Activated B cell treated with CpG ODN at 0.5 μM for 24 hours (primary cell): ENCODE measurements around the gene TMEM187. TPM values are rescaled to one million over a fixed set of nuclear protein-coding genes. Genes with fewer than 3 reads are reported as not detected.

Source experiments
- ATAC-seq: fragments of 200-7000 bp; cut with Tn5 transposase; one replicate; pipeline ENCODE4 v1.10.0; 2021; ENCODE audit warnings: low read depth, mild to moderate bottlenecking, moderate library complexity
- CTCF ChIA-PET: fragments of 350-600 bp; sonication (Branson Sonifier 250); formaldehyde crosslinking; loops from one replicate; lab custom pipeline; 2021; ENCODE audit warnings: antibody characterized with exemption; lab: Charles Lee
- POLR2A ChIA-PET: fragments of 350-600 bp; sonication (Branson Sonifier 250); formaldehyde crosslinking; loops from one replicate; lab custom pipeline; 2021; ENCODE audit warnings: antibody characterized with exemption; lab: Charles Lee
- DNase-seq: peaks from one replicate; pipeline ENCODE4 v3.0.0; 2022
- H3K27ac Mint-ChIP-seq: one replicate; pipeline ENCODE4 v1.8.0; 2020; ENCODE audit warnings: mixed read lengths
- H3K27me3 Mint-ChIP-seq: one replicate; pipeline ENCODE4 v1.8.0; 2021; ENCODE audit warnings: mixed read lengths
- H3K36me3 Mint-ChIP-seq: one replicate; pipeline ENCODE4 v1.8.0; 2021; ENCODE audit warnings: low read depth, mixed read lengths
- H3K4me1 Mint-ChIP-seq: one replicate; pipeline ENCODE4 v1.8.0; 2021; ENCODE audit warnings: mixed read lengths
- H3K4me3 Mint-ChIP-seq: one replicate; pipeline ENCODE4 v1.8.0; 2020; ENCODE audit warnings: mild to moderate bottlenecking, mixed read lengths
- H3K9me3 Mint-ChIP-seq: one replicate; pipeline ENCODE4 v1.8.0; 2020; ENCODE audit warnings: mixed read lengths
- CTCF ChIP-seq: fragments of 200-600 bp; IDR thresholded peaks from one replicate; pipeline ENCODE4 v1.8.0; 2022; ENCODE audit warnings: antibody characterized with exemption, mild to moderate bottlenecking
- intact Hi-C: fragments of 100-400 bp; cut with micrococcal nuclease; formaldehyde crosslinking; loops from one replicate; pipeline ENCODE4 v1.15.1; 2024
- total RNA-seq: library from RNA; stranded (reverse); gene quantifications from 2 replicates; pipeline ENCODE4 v1.2.3, GENCODE V29; 2022

The TMEM187 gene
- total RNA-seq, 1 donor from 2014 or later: 2.9 TPM

DNA sequence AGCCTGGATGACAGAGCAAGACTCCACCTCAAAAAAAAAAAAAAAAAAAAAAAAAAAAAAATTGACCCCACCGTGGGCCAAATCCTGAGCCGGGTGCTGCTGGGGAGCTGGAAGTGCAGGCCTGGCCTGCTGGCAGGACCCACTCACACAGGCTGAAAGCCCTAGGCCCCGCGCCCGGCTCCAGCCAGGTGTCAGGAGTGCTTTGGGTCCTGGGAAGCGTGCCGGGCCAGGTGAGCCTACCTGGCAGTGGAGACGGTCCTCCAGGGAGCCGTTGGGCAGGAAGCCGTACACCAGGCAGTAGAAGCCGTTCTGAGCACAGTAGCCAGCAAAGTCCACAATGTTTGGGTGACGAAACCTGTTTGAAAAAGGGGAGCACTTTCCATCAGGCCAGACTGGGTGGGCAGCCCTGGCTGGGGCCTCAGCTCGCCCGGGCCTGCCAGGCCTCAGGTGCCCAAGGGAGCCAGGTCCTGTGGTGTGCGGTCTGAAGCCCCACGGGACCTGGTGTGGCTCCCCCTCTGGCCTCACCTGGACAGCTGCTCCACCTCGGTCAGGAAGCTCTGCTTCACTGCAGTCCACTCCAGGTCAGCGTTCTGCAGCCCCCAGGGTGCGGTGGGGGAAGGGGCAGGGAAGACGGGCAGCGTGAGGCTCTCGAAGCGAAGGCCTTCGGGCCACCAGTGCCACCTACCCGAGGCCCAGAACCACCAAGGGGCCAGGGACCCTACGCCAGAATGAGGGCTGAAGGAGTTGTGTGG is 45.4 kb downstream of the TMEM187 start:
- H3K4me3 Mint-ChIP-seq: peak overlapping the region; percentile 84
- POLR2A ChIA-PET: interaction anchor here (0.6 to 3.9 kb wide), 8 partner anchors 11 to 523 kb away, joined by 3 to 36 read pairs (median 4); partner anchors contain the start of genes HCFC1 and TMEM187
- ATAC-seq: no peak
- no peaks in the 10 kb centered on the region for H3K27me3 Mint-ChIP-seq
- no peaks in the 10 kb centered on the region for H3K9me3 Mint-ChIP-seq
- peak overlapping the region; percentile 81 for H3K27ac Mint-ChIP-seq
- TF ChIP-seq CTCF: no peak
- peaks cover 27% of the 10 kb centered on the region for H3K4me1 Mint-ChIP-seq
- CTCF ChIA-PET: interaction anchor here (1.6 kb wide), 1 partner anchor 42 kb away, joined by 3 read pairs; no protein-coding TSS in a partner anchor
- H3K36me3 Mint-ChIP-seq: peaks cover 26% of the 10 kb centered on the region
- no peak for DNase-seq
- intact Hi-C loops: loop anchor here (2.0 kb wide), 1 partner anchor 13 kb away; no protein-coding TSS in a partner anchor

DNA sequence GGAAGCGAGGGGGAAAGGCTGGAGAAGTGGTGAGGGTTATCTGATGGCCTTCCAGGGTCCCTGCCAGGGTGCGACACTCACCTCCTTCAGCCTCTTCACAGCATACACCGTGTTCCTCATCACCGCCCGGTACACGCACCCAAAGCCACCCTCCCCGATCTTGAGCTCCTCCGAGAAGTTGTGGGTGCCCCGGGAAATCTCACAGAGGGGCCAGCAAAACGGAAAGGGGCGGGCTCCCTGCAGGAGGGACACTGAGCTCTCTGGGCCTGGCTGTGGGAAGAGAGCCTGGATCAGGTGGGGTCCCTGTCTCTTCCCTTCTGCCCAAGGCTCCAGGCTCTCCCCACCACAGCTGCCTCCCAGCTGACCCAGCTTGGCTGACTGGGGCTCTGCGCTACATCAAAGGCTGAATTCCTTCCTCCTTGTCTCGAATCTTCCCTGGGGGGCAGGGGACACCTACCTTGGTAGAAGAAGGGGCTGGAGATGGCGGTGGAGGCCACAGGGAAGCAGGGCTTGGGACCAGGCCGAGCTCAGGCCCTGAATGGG is 46.0 kb downstream of the TMEM187 start:
- Mint-ChIP-seq H3K27ac (peak overlapping the region; percentile 81), H3K4me3 (peak overlapping the region; percentile 84), H3K27me3 (no peaks in the 10 kb centered on the region), H3K9me3 (no peaks in the 10 kb centered on the region), H3K4me1 (peaks cover 27% of the 10 kb centered on the region), H3K36me3 (peaks cover 27% of the 10 kb centered on the region)
- no peak for TF ChIP-seq CTCF
- POLR2A ChIA-PET: interaction anchor here (0.5 to 3.9 kb wide), 8 partner anchors 11 to 361 kb away, joined by 3 to 36 read pairs (median 5); partner anchors contain the start of genes HCFC1 and TMEM187
- DNase-seq (no peak), ATAC-seq (no peak)
- CTCF ChIA-PET: interaction anchor here (1.6 kb wide), 1 partner anchor 43 kb away, joined by 3 read pairs; no protein-coding TSS in a partner anchor
- intact Hi-C loops: loop anchor here (1.0 to 2.0 kb wide), 2 partner anchors 10 to 14 kb away; no protein-coding TSS in a partner anchor

DNA sequence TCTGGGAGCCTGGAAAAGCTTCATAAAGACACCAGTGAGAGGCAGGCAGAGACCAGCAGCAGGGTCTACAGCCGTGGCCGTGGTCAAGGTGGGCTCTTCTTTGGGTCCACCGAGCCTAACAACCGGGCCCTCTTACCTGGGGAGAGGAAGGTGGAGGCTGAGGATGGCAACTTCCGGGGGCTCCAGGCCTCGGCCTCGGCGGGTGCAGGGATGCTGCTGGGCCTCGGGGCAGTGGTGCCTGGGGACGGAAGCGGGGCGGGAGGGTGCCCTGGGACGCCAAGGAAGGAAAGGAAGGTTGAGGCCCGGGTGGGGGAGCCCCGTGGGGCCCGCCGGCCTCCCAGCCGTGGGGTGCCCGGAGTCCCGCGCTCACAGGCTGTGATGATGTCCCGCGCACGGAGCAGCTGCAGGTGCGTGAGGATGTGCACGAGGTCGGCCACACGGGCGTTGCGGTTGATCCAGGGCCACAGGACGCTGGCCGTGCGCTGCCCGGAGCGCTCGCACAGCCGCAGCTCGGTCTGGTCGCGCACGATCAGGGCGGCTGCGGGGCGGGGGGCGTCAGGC is 46.6 kb downstream of the TMEM187 start:
- POLR2A ChIA-PET: interaction anchor here (0.5 to 3.9 kb wide), 9 partner anchors 12 to 360 kb away, joined by 3 to 36 read pairs (median 5); partner anchors contain the start of genes HCFC1 and TMEM187
- H3K27me3 Mint-ChIP-seq: no peaks in the 10 kb centered on the region
- intact Hi-C loops: loop anchor here (1.0 to 2.0 kb wide), 2 partner anchors 11 to 14 kb away; no protein-coding TSS in a partner anchor
- H3K4me3 Mint-ChIP-seq: peak overlapping the region; percentile 84
- H3K4me1 Mint-ChIP-seq: peaks cover 25% of the 10 kb centered on the region
- no peak for TF ChIP-seq CTCF
- H3K36me3 Mint-ChIP-seq: peaks cover 27% of the 10 kb centered on the region
- H3K27ac Mint-ChIP-seq: peak overlapping the region; percentile 81
- ATAC-seq (peak; percentile 7), DNase-seq (no peak)
- CTCF ChIA-PET: interaction anchor here (1.6 kb wide), 1 partner anchor 43 kb away, joined by 3 read pairs; no protein-coding TSS in a partner anchor
- H3K9me3 Mint-ChIP-seq: no peaks in the 10 kb centered on the region

- ChIA-PET POLR2A (interaction anchor here (0.6 to 3.9 kb wide), 11 partner anchors 10 to 92 kb away, joined by 3 to 36 read pairs (median 4); partner anchors contain the start of genes HCFC1 and TMEM187), CTCF (interaction anchor here (0.6 kb wide), 1 partner anchor 72 kb away, joined by 3 read pairs; no protein-coding TSS in a partner anchor)
- Mint-ChIP-seq H3K36me3 (peaks cover 24% of the 10 kb centered on the region), H3K4me1 (peaks cover 25% of the 10 kb centered on the region), H3K27me3 (no peaks in the 10 kb centered on the region), H3K4me3 (peak within 1 kb of the TSS; percentile 86), H3K27ac (peak within 1 kb of the TSS; percentile 87), H3K9me3 (no peaks in the 10 kb centered on the region)
- intact Hi-C loops: loop anchor here (1.0 to 2.0 kb wide), 6 partner anchors 12 to 77 kb away; partner anchors contain the start of genes HCFC1 and MECP2
- DNase-seq: peak; percentile 68
- TF ChIP-seq CTCF: no peak
- ATAC-seq: peak; percentile 78
Measured at GRCh38 chrX:154019633-154020528, 47.3 kb downstream of the TMEM187 start, which contains the start of gene IRAK1. Gene IRAK1, minus strand, starts transcription at chrX:154019902. Its CDS starts 90 bp downstream, at chrX:154019812.
